Heart left ventricle (tissue), 13 donors: ENCODE results near the gene LARP4B.

Source experiments
- POLR2A ChIP-seq, 2 donors: fragments of 450-650 bp; IDR thresholded peaks; one replicate each; pipeline ENCODE4 v1.6.1; 2017; ENCODE audit warnings: antibody characterized with exemption in 2 of 2, mild to moderate bottlenecking in 2 of 2, moderate library complexity in 2 of 2
- TF ChIP-seq, protein P1 (sequence below), 12 donors: fragments of 200-600 bp; sonication (generic) in 4 of 12; IDR thresholded peaks; one replicate each; pipeline versions ENCODE4 v1.5.0 to v1.8.0; 2018 to 2022; ENCODE audit warnings: antibody characterized with exemption in 12 of 12, mild to moderate bottlenecking in 5 of 12
- donor health status: ischemic (EF 13 %, LVEDD 7.1; RV severe dilation, severe dysfunction).
- donor health status: DM: no; HTN: yes; CAD: no.
- donor health status: DM: no; HTN: no; CAD: no.
- donor health status: ischemic (EF 25% LVEDD 6.9; RV normal size, moderate dysfunction).
- donor health status: ischemic (EF 25% LVEDD 5.7; RV mildly dilated, moderate dysfunction).
- donor health status: ischemic (EF 35%, LVEDD 5.7; RV mildly dilated, moderate dysfunction).
- donor health status: nonischemic (EF 11% LVEDD 7.7; RV severe dilation, severe dysfunction).
- donor health status: DM: yes; HTN: yes; CAD: no.
- donor health status: PGD.
- donor health status: ischemic (EF 29% LVEDD 5.4; RV normal size, mild dysfunction).
- donor health status: nonischemic (EF 23%, LVEDD 6.1; RV moderate dilation, normal function).

DNA sequence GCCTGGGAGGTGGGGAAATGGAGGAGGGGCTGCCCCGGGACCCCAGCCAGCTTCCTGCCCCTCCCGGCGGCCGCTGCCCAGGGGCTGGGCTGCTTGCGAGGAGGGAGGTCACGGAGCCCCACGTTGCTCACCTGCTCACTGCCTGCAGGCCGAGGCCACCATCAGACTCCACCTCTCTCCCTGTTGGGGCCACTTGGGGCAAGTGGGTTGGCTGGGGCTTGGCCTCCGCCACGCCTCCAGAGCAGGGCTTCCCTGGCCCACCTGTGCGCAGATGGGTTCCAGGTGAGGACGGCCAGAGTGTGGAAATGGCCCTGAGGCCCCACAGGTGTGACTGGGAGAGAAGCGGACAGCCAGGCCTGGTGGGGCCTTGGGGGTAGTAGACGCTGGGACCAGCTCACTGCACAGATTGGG is 159.3 kb downstream of the LARP4B start:
- TF ChIP-seq, protein P1, sequence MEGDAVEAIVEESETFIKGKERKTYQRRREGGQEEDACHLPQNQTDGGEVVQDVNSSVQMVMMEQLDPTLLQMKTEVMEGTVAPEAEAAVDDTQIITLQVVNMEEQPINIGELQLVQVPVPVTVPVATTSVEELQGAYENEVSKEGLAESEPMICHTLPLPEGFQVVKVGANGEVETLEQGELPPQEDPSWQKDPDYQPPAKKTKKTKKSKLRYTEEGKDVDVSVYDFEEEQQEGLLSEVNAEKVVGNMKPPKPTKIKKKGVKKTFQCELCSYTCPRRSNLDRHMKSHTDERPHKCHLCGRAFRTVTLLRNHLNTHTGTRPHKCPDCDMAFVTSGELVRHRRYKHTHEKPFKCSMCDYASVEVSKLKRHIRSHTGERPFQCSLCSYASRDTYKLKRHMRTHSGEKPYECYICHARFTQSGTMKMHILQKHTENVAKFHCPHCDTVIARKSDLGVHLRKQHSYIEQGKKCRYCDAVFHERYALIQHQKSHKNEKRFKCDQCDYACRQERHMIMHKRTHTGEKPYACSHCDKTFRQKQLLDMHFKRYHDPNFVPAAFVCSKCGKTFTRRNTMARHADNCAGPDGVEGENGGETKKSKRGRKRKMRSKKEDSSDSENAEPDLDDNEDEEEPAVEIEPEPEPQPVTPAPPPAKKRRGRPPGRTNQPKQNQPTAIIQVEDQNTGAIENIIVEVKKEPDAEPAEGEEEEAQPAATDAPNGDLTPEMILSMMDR (IDR thresholded peaks at IDR 0.05), result no peak
- no peak for TF ChIP-seq POLR2A (IDR thresholded peaks at IDR 0.05)
